Ecto neural progenitor cell (in vitro differentiated cells): ENCODE results near the gene AFF4.

ENCODE experiments used
- DNase-seq: peaks from one replicate; pipeline ENCODE4 v3.0.0-alpha.2; 2018; ENCODE audit warnings: low spot score

The AFF4 gene

DNA sequence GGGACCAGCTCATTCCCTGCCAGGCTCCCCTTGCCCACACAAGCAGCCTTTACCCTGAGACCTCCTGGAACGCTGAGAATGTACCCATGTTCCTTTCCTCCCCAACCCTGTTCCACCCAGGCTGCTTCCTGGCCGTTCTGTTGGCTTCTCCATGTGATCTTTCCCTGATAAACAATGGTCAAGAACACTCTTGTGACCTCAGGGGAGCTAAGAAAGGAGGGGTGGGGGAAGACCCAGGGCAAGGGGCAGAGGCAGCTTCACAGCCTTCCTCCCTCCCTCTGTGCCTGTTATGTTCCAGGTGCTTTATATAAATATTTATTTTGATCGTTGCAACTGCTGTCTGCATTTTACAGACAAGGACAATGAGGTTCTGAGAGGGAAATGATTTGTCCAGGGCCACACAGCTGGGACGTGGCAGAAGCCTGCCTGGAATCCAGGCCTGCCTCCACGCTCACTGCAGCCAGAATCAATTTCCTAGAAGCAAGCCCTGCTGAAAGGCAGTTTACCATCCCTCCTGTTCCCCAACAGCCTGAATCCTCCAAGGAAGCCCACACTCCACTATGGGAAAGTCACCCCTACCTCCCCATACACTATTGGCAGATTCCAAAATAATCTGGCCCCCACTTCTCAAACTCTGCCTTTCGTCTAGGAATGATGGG, 136.9 kb downstream of the AFF4 start:
- DNase-seq: no peak

DNA sequence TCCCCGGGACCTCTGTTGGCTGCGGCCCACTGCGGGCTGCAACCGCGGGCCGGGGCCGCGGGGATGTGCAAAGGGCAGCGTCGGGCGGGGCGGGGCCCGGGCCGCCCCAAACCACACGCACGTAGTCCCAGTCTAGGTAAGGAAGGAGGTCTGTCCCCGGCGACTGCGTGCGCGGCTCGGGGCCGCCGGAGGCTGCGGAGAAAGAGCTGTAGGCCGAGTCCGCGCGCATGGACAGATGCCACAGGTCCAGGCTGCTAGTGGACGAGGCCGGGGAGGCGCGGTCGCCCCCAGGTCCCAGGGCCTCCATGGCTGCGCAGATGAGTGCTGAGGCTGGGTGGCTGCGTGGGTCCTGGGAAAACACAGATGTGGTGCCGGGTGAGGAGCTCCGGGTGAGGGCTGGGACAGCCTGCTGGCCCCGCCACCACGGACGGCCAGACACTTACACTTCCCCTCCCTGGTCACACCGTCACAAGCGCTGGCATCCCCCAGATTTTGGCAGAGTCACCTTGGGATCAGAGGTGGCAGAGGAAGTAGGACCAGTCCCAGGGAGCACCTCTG, 137.5 kb downstream of the AFF4 start:
- DNase-seq: peak; percentile 67
